LNCAP (cell line): ENCODE results near the gene SLC6A4.

Experiments
- CTCF ChIP-seq: fragments of 450-650 bp; IDR thresholded peaks from 2 replicates; pipeline ENCODE4 v1.5.1; 2017; ENCODE audit warnings: mild to moderate bottlenecking

SLC6A4 gene

GRCh38 chr17:30267625-30268024 is 32.1 kb upstream of the SLC6A4 start:
- no peak for TF ChIP-seq CTCF

GRCh38 chr17:30263552-30264333 is 28.2 kb upstream of the SLC6A4 start:
- no peak for TF ChIP-seq CTCF

- TF ChIP-seq CTCF, result no peak
These were observed 21.4 kb upstream of the SLC6A4 start for GRCh38 chr17:30256756-30257506.

- no peak for TF ChIP-seq CTCF
These were observed 18.7 kb upstream of the SLC6A4 start for GRCh38 chr17:30254150-30254549.

- TF ChIP-seq CTCF, result no peak
These were observed 17.8 kb upstream of the SLC6A4 start for GRCh38 chr17:30253312-30253711.

GRCh38 chr17:30251931-30252330 is 16.4 kb upstream of the SLC6A4 start:
- no peak for TF ChIP-seq CTCF

- TF ChIP-seq CTCF, result no peak
These were observed 14.0 kb upstream of the SLC6A4 start for GRCh38 chr17:30249460-30249859.
